ENCODE measurements around the gene TCF23.
"Not testable (repeated sequence)": the region's sequence is repeated elsewhere in the genome, so short reads cannot be mapped to it uniquely, and the experiment has no call there.

The TCF23 gene

DNA sequence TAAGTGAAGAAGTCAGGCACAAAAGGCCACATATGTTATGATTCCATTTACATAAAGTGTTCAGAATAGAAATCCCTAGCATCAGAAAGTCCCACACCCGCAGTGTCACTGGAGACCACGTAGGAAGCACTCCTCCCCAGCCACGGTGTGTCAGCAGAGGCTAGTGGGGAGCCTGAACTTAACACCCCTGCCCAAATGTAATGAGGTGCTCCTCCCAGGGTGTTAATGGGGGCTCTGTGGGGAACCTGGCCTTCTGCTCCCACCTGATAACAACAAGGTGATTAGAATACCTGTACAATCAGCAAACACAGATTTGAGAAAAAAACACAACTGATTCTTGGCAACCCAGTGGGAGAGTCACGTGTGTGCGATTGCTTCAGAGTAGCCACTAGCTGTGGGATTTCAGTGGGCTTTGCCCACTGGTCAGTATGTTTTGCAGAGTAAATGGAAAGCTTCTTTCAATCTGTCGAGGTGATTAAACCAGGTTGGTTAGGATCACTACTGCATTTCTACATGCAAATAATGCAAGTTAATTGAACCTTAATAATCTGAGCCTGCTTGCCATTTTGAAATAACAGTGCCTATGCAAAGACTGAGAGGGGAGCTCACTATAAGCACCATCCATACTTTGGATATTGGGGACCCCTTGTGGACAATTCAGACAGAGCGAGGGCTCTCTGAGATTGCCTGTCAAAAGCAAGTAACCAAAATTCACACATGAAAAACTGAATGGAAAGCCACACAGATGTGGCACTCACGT, 42.4 kb downstream of the TCF23 start:
- peak; percentile 87 for DNase-seq (ENCODE audit: low spot score)

DNA sequence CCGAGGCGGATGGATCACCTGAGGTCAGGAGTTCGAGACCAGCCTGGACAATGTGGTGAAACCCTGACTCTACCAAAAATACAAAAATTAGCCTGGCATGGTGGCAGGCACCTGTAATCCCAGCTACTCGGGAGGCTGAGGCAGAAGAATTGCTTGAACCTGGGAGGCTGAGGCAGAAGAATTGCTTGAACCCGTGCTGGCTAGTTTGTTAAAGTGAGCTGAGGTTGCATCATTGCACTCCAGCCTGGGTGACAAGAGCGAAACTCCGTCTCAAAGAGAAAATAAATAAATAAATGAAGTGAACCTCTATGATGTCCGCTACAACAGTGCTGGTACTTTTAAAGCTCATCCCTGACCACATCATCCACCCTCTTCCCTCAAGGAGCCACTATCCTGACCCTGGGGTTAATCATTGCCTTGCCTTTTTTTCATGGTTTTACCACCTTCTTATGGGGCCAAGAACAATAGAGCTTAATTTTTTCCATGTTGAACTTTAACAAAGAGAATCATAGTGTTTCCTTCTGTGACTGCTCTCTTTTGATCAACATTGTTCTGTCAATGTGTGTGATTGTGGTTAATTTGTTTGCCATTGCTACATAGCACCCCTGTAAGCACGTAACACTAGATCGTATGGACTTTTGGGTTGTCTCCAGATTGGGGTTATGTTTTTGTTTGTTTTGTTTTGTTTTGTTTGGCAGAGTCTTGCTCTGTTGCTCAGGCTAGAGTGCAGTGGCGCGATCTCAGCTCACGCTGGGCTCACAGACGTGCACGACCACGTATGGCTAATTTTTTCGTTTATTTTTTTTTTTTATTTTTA, 45.9 kb downstream of the TCF23 start:
- DNase-seq (ENCODE audit: low spot score), result no peak

DNA sequence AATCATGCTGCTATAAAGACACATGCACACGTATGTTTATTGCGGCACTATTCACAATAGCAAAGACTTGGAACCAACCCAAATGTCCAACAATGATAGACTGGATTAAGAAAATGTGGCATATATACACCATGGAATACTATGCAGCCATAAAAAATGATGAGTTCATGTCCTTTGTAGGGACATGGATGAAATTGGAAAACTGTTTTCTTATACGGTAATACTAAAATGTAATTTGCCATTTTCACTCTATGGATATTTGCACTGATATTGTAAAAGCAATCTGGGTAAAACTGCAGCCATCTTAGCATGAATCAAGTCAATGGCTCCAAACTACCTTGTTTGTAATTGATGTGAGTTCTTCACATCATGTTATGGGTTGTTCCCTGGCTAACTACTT, 47.0 kb downstream of the TCF23 start:
- not testable (repeated sequence) for DNase-seq (ENCODE audit: low spot score)

DNA sequence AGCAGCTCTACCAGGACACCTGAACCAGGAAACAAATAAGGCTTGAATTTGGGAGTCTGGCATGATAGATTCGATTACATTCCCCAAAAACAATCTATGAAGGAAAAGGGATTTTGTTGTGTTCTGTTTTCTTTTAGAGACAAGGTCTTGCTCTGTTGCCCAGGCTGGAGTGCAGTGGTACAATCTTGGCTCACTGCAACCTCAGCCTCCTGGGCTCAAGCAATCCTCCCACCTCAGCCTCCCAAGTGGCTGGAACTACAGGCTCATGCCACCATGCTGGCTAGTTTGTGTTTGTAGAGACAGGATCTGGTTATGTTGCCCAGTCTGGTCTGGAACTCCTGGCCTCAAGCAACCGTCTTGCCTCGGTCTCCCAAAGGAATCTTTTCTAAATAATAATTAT, 49.3 kb downstream of the TCF23 start:
- DNase-seq (ENCODE audit: low spot score), result not testable (repeated sequence)

DNA sequence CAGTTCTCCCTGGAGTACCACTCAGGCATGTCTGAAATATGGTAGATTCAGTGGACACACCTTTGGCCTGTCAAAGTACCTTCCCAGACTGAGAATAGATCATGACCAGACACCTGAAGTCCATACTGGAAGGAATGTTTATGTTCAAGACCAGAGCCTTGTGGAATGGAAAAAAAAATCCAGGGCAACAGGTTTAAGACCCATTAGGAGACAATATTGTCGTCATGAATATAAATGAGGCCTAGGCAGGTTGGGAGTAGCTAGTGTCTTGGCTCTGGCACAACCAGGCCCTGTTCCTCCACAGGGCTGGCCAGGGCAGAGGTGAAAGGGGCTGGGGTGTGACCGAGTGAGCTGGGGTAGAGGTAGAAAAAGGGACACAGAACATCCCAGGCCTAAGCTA, 49.8 kb downstream of the TCF23 start:
- no peak for DNase-seq (ENCODE audit: low spot score)

DNA sequence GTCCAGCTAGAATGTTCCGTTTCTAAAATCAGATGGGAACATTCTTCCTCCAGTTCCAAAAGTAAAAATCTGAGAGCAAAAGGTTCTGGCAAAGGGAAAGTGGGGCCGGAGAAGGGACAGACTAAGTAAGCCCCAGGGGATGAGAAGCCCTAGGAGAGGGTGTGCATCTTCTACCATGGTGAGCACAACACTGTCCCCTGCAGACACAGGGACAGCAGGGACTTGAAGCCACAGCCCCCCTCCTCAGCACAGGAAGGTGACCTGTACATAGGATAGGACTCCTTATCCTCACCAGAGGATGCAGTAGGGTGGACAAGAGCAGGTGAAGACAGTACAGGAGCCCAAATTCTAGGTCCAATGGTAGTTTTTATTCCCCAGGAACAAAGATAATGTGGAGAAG, 50.4 kb downstream of the TCF23 start:
- DNase-seq (ENCODE audit: low spot score), result no peak

DNA sequence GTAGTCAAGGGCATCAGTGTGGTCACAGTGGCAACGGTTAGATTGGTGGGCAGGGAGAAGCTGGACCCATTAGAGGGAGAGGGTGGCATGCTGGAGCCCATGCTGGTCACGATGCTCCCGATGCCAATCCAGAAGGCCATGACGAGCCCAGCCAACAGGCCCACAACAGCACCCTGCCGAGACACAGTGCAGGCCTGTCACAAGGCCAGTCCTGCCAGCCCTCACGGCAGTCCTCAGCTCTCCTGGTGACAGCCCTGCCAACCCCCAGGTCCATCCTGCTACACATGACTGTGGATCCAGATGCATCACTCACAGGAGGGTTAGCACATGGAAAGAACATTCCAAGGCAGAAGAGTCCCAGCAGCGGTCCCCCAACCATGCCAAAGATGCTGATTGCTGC, 52.9 kb downstream of the TCF23 start:
- DNase-seq (ENCODE audit: low spot score), result no peak

DNA sequence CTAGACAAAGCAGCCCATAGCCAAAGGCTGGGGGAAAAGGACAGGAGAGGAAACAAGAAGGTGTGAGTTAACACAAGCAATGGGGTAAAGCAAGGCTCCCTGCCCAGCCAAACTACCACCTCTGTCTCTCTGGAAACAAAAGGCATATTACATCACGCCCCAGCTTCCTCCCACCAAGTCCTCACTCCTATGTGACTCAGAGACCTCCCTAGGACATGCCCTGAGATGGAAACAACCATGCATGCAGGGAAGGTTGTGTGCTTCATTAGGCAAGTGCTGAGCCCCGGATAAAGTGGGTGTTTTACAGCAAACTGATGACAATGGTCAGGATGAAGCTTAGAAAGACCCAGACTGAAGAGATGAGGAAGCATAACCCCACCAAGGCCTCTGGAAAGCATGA, 54.0 kb downstream of the TCF23 start:
- no peak for DNase-seq (ENCODE audit: low spot score)

DNA sequence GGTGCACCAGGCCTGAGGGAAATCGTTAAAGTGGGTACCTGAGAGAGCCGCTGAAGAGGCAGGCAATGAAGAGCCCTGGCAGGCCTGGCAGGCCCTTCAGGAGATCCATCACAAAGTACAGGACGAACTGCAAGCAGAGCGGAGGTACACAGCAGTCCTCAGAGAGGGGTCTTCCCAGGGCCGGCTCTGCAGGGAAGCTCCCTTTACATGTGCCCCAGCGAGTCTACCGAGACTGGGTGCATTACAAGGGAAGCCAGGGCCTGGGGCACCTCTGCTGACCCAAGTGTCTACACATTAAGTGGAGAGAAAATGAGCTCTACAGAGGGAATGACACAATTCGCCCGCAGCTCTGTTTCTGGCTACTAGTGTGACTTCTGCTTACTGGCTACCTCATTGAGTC, 54.9 kb downstream of the TCF23 start:
- no peak for DNase-seq (ENCODE audit: low spot score)

DNA sequence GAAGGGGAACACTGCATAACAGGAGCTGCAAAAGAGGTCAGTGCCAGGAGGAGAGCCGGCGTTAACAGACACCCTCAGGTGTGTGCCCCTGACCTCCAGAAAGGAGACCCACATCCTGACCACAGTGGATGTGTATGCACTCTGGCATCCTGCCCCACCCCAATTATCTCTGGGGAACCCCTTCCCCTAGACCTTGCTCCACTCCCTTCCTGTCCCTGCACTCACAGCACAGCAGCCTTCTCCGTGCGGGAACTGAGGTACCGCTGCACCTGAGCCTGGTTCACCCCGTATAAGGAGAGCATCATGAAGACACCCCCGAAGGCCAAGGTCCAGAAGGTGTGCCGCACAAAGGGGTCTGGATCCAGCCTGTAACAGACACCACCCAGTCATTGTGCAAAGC, 55.8 kb downstream of the TCF23 start:
- no peak for DNase-seq (ENCODE audit: low spot score)

DNA sequence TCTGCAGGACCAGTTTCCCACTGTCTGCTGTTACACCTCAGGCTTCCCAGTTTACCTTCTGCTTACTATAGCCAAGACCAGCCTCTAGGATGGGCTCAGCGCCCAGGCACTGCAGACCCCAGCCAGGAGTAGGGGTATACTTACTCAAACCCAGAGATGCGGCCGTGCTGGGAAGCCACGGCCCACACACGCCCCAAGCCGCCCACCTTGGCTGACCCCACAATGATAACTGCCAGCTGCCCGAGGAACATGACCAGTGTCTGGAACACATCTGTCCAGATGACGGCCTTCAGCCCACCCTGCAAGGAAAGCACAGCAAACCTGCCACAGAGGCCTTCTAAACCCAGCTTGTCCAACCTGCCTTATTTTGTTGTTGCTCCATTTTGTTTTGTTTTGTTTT, 56.4 kb downstream of the TCF23 start:
- no peak for DNase-seq (ENCODE audit: low spot score)

DNA sequence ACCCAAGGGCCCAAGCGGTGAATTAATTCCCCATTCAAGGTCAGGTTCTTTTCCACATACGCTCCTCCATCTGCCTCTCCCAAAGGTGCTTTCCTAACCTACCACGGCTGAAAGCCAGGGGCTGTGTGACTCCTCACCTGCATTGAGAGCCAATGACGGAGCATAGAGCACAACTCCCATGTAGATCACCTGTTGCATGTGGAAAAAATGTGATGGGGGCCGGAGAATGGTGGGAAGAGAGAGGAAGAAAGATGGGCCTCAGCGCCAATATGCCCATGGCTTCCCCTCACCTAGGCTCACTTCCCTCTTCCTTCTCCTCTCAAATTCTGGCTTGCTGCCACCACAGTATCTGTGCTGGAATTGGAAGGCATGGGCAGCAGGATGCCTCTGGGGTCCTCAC, 57.5 kb downstream of the TCF23 start:
- no peak for DNase-seq (ENCODE audit: low spot score)

Measured in NAMALWA (cell line).